Choroid plexus epithelial cell (primary cell): ENCODE data around the gene ATCAY.

Source experiments
- DNase-seq: peaks from one replicate; pipeline ENCODE4 v3.0.0-alpha.2; 2010; ENCODE audit warnings: low read depth
- H3K4me3 ChIP-seq: 2 replicates; pipeline ENCODE4 v1.5.1; 2011; ENCODE audit warnings: low read depth, mild to moderate bottlenecking, control low read depth, low read length, moderate library complexity
- TF ChIP-seq, protein P1 (sequence below): conservative IDR thresholded peaks from 2 replicates; pipeline ENCODE4 v1.5.1; 2011; ENCODE audit warnings: low read depth, mild to moderate bottlenecking, control low read depth, inconsistent platforms, low read length, moderate library complexity

The ATCAY gene

GRCh38 chr19:3976495-3977241 is 96.2 kb downstream of the ATCAY start:
- TF ChIP-seq, protein P1, sequence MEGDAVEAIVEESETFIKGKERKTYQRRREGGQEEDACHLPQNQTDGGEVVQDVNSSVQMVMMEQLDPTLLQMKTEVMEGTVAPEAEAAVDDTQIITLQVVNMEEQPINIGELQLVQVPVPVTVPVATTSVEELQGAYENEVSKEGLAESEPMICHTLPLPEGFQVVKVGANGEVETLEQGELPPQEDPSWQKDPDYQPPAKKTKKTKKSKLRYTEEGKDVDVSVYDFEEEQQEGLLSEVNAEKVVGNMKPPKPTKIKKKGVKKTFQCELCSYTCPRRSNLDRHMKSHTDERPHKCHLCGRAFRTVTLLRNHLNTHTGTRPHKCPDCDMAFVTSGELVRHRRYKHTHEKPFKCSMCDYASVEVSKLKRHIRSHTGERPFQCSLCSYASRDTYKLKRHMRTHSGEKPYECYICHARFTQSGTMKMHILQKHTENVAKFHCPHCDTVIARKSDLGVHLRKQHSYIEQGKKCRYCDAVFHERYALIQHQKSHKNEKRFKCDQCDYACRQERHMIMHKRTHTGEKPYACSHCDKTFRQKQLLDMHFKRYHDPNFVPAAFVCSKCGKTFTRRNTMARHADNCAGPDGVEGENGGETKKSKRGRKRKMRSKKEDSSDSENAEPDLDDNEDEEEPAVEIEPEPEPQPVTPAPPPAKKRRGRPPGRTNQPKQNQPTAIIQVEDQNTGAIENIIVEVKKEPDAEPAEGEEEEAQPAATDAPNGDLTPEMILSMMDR = no peak
- no peak for DNase-seq

More at GRCh38 chr19:3976495-3977241, 96.2 kb downstream of the ATCAY start:
- H3K4me3 ChIP-seq = no peak overlapping the region
